Measurements from ENCODE around the gene HSPB6.

- TF ChIP-seq CTCF (IDR thresholded peaks at IDR 0.05; ENCODE audit: low read depth, low read length, poor library complexity, severe bottlenecking), result no peak
- no peak for TF ChIP-seq EZH2phosphoT487 (IDR thresholded peaks at IDR 0.05; ENCODE audit: borderline replicate concordance, low read length)
Observed at GRCh38 chr19:35774274-35775045, 17.6 kb upstream of the HSPB6 start.

All from DOHH2 (cell line).